Smooth muscle cell (in vitro differentiated cells): ENCODE measurements around the gene ERGIC1. TPM values are rescaled to one million over a fixed set of nuclear protein-coding genes. Genes with fewer than 3 reads are reported as not detected.
"Not testable (repeated sequence)": the region's sequence is repeated elsewhere in the genome, so short reads cannot be mapped to it uniquely, and the experiment has no call there.

Source experiments
- DNase-seq: peaks from one replicate; lab custom pipeline; 2025; ENCODE audit not compliant: unreplicated experiment; lab: John Stamatoyannopoulos, UW
- H2AFZ ChIP-seq: fragments of 200-600 bp; sonication (generic); 2 replicates; pipeline ENCODE4 v1.6.0; 2016; ENCODE audit warnings: antibody characterized with exemption, low read depth, mild to moderate bottlenecking
- H3F3A ChIP-seq: fragments of 200-600 bp; sonication (generic); 2 replicates; pipeline ENCODE4 v1.6.0; 2017; ENCODE audit warnings: antibody characterized with exemption, low read depth
- H3K27ac ChIP-seq: fragments of 200-600 bp; sonication (generic); 2 replicates; pipeline ENCODE4 v1.5.1; 2016; ENCODE audit warnings: low read depth, mild to moderate bottlenecking
- H3K27me3 ChIP-seq: fragments of 200-600 bp; sonication (generic); 2 replicates; pipeline ENCODE4 v1.6.1; 2016; ENCODE audit warnings: low read depth, mild to moderate bottlenecking
- H3K36me3 ChIP-seq: fragments of 200-600 bp; sonication (generic); 2 replicates; pipeline ENCODE4 v1.5.1; 2016; ENCODE audit warnings: low read depth
- H3K4me1 ChIP-seq: fragments of 200-600 bp; sonication (generic); 2 replicates; pipeline ENCODE4 v1.5.1; 2016; ENCODE audit warnings: low read depth
- H3K4me2 ChIP-seq: fragments of 200-600 bp; sonication (generic); 2 replicates; pipeline ENCODE4 v1.6.0; 2016; ENCODE audit warnings: mild to moderate bottlenecking
- H3K4me3 ChIP-seq: fragments of 200-600 bp; sonication (generic); 2 replicates; pipeline ENCODE4 v1.5.1; 2016; ENCODE audit warnings: mild to moderate bottlenecking
- H3K79me2 ChIP-seq: fragments of 200-600 bp; sonication (generic); 2 replicates; pipeline ENCODE4 v1.6.0; 2016; ENCODE audit warnings: low read depth, mild to moderate bottlenecking
- H3K9ac ChIP-seq: fragments of 200-600 bp; sonication (generic); 2 replicates; pipeline ENCODE4 v1.6.0; 2016; ENCODE audit warnings: low read depth
- H3K9me3 ChIP-seq: fragments of 200-600 bp; sonication (generic); replicated peaks from 2 replicates; pipeline ENCODE4 v1.5.1; 2016; ENCODE audit warnings: low read depth
- H4K20me1 ChIP-seq: fragments of 200-600 bp; sonication (generic); 2 replicates; pipeline ENCODE4 v1.6.0; 2016; ENCODE audit warnings: low read depth
- CTCF ChIP-seq: fragments of 200-600 bp; sonication (generic); IDR thresholded peaks from 2 replicates; pipeline ENCODE4 v1.5.1; 2017; ENCODE audit warnings: borderline replicate concordance, mild to moderate bottlenecking, antibody characterized with exemption; ENCODE audit not compliant: insufficient read depth, poor library complexity, severe bottlenecking
- WGBS: methylation state at CpG from one replicate; pipeline ENCODE4 v1.1.7; 2016; ENCODE audit warnings: low lambda C conversion rate; 5-methylcytosine and 5-hydroxymethylcytosine counted together
- polyA plus RNA-seq: library from polyadenylated mRNA; unstranded; fragments of >200 nt; fragmentation: Nextera tagmentation; extraction: Ambion mirVana; gene quantifications from 2 replicates; pipeline ENCODE4 v1.2.1, GENCODE V29; 2016
- total RNA-seq: library from RNA; depleted of rRNA; stranded (reverse); fragments of >200 nt; gene quantifications from 2 replicates; pipeline ENCODE4 v1.2.3, GENCODE V29; 2014

ERGIC1 gene
- total and polyA plus RNA-seq, 2 experiments from 2014 or later: 38.2 to 140 TPM

- Histone ChIP-seq H3K4me2 (peak overlapping the region; percentile 84), H3K79me2 (no peaks in the 10 kb centered on the region), H3K4me3 (peak overlapping the region; percentile 41), H4K20me1 (no peaks in the 10 kb centered on the region), H3K27me3 (no peaks in the 10 kb centered on the region), H3K4me1 (no peaks in the 10 kb centered on the region), H3K27ac (peak overlapping the region; percentile 86), H3K9ac (peak overlapping the region; percentile 87), H3K36me3 (no peaks in the 10 kb centered on the region), H3F3A (peaks cover 5% of the 10 kb centered on the region), H3K9me3 (no peaks in the 10 kb centered on the region), H2AFZ (peak overlapping the region; percentile 59)
- TF ChIP-seq CTCF: no peak
- DNase-seq: no peak
- 85% methylated on average over 11 of the region's 11 CpGs for WGBS
These were observed 26.2 kb upstream of the ERGIC1 start for GRCh38 chr5:172807766-172808311.

GRCh38 chr5:172809774-172810173 lies 24.3 kb upstream of the ERGIC1 start:
- H3K9me3 ChIP-seq: no peaks in the 10 kb centered on the region
- no peak overlapping the region for H3K4me3 ChIP-seq
- no peak overlapping the region for H2AFZ ChIP-seq
- peaks cover 5% of the 10 kb centered on the region for H3F3A ChIP-seq
- no peaks in the 10 kb centered on the region for H3K79me2 ChIP-seq
- DNase-seq: no peak
- no peaks in the 10 kb centered on the region for H3K4me1 ChIP-seq
- WGBS: 100% methylated on average over 1 of the region's 2 CpGs
- H4K20me1 ChIP-seq: no peaks in the 10 kb centered on the region
- no peak overlapping the region for H3K4me2 ChIP-seq
- no peak for TF ChIP-seq CTCF
- H3K27ac ChIP-seq: no peak overlapping the region
- no peak overlapping the region for H3K9ac ChIP-seq
- no peaks in the 10 kb centered on the region for H3K27me3 ChIP-seq
- H3K36me3 ChIP-seq: no peaks in the 10 kb centered on the region

- H3K79me2 ChIP-seq: not testable (repeated sequence)
These were observed 23.1 kb upstream of the ERGIC1 start for GRCh38 chr5:172810996-172811395.

GRCh38 chr5:172815631-172816030 lies 18.4 kb upstream of the ERGIC1 start:
- Histone ChIP-seq H3K9me3 (no peaks in the 10 kb centered on the region), H4K20me1 (no peaks in the 10 kb centered on the region), H3K4me3 (no peak overlapping the region), H3K27ac (no peak overlapping the region), H3K4me2 (no peak overlapping the region), H3K9ac (no peak overlapping the region), H3F3A (peaks cover 4% of the 10 kb centered on the region), H3K79me2 (no peaks in the 10 kb centered on the region), H3K36me3 (no peaks in the 10 kb centered on the region), H3K4me1 (no peaks in the 10 kb centered on the region), H3K27me3 (no peaks in the 10 kb centered on the region), H2AFZ (peak overlapping the region; percentile 36)
- DNase-seq: no peak
- no peak for TF ChIP-seq CTCF
- 61% methylated on average over 7 of the region's 7 CpGs for WGBS

More at GRCh38 chr5:172810996-172811395, 23.1 kb upstream of the ERGIC1 start:
- not testable (repeated sequence) for DNase-seq, H3K27ac ChIP-seq, H3K9me3 ChIP-seq, H3K9ac ChIP-seq, H3F3A ChIP-seq, H3K4me1 ChIP-seq, H3K4me2 ChIP-seq, H3K36me3 ChIP-seq, H3K27me3 ChIP-seq, H3K4me3 ChIP-seq, H4K20me1 ChIP-seq, H2AFZ ChIP-seq
- WGBS: 79% methylated on average over 4 of the region's 4 CpGs
